GM21717 (cell line): ENCODE measurements around the gene DNAJC5.

Experiments used
- ATAC-seq: cut with Tn5 transposase; IDR thresholded peaks from one replicate; pipeline ENCODE4 v1.9.1; 2021; ENCODE audit warnings: mild to moderate bottlenecking, moderate library complexity; ENCODE audit not compliant: unreplicated experiment

The DNAJC5 gene

DNA sequence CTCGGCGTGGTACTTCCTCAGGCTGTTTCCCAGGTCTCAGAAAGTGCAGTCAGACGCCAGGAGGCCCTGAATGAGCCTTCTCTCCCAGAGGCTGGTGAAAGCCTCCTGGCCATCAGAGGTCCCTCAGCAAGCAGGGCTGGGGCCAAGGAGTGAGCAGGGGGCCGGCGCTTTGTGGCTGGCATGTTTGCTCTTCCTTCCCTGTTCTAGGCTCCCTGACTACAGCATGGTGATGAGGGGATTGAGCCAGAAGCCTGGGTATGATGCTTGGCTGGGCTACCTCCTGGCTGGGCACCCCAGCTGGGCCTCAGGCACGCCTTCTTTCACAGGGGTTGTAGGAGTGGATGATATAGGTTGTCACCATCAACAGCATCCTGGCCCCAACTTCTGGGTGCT lies 11.7 kb upstream of the DNAJC5 start:
- ATAC-seq, result no peak

DNA sequence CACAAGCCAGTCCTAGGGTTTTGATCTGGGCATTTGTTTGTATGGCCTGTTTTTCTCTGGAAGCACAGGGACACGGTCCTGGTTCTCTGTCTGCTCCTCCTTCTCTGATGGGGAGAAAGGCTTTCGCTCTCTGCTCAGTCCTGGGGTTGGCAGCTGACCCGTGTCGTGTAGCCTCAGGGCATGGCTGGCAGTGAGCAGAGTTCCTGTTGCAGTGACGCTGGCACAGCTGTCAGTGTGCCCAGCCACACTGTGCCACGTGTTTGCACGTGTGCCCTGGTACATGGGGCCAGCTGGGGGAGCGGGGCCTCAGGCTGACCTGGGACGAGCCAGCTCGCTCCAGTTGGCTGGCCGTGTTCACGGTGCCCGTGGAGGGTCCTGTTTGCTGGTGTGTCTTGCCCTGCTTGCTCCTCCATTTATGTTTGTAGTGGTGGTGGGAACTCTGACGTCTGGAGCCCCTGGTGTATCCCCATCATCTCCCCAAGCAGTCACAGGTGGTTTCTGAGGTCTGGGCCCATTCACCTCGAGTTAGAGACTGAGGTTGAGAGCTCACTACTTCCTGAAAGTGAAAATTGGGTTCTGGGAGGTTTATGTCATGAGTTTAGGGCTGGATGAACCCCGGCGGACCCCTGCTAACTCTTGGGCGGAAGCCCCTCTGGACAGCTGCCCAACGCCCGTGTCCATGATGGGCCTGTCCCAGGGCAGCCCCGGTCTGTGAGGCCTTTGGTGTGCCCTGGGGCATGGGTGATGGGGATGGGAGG lies 10.2 kb upstream of the DNAJC5 start:
- no peak for ATAC-seq

DNA sequence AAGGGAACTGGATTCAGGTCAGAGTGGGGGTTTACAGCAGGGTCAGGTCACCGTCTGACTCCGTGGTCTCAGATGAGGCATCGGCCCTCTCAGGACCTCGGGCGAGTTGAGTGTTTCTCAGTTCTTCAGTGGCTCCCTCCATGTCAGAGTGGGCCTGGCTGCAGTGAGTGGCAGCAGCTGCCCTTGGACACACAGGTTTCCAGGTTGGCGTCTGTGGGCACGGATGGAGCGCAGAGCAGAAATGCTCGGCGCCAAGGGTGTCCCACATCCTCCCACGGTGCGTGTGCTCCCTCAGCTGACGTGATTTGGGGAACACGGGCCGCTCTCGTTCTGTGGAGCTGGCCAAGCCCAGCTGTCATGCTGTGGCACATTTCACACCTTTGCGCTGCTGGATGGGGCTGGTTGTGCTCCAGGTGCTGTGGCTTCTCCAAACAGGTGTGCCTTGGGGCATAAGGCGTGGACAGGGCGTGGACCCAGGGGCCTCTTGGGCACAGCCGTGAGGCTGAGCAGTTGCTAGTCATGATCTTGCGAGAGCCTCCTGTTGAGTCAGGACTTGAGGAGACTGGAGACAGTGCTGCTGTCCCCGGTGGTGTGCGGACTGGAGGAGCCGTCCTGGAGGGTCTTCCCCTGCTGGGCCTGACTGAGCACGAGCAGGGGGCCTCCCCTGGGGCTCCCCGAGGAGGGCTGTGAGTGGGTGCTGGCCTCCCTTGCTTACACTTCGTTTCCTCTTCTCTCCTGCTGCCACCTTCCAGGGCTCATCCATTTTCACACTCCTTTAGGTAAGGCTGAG lies 9.5 kb upstream of the DNAJC5 start:
- ATAC-seq, result no peak

DNA sequence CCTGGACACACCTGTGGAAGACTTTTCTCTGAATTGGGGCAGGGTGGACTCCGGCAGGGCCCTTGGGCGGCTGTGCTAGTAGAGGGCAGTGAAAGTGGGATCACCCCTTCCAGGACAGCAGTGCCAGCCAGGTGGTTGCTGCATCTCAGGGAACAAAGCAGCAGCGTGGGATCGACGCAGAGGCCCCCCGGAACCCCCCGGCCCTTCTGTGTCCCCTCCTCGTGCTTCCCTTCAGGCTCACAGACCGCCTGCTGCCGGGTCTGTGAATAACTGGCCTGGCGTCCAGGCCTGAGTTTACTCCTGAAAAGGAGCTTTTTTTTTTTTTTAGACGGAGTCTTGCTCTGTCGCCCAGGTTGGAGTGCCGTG lies 8.9 kb upstream of the DNAJC5 start:
- ATAC-seq, result no peak

- no peak for ATAC-seq
These were observed 8.0 kb upstream of the DNAJC5 start for GRCh38 chr20:63886921-63887320.

GRCh38 chr20:63889241-63890200 lies 5.4 kb upstream of the DNAJC5 start:
- no peak for ATAC-seq

DNA sequence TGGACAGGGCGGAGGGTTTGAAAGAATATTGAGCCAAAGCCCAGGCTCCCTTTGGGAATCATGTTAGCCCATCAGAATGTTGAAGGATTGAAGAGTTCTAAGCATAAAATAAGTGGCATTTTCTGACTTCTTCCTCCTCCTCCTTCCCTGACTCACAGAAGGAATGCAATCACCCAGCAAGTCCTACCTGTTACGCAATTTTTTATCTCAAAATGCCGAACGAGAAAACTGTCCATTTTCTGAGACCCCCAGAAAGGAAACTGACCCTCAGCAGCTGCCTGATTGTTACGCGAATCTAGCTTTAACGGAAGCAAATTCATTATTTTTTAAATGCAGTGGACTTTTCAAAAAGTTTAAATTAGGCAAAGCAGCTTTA lies 4.7 kb upstream of the DNAJC5 start:
- no peak for ATAC-seq

DNA sequence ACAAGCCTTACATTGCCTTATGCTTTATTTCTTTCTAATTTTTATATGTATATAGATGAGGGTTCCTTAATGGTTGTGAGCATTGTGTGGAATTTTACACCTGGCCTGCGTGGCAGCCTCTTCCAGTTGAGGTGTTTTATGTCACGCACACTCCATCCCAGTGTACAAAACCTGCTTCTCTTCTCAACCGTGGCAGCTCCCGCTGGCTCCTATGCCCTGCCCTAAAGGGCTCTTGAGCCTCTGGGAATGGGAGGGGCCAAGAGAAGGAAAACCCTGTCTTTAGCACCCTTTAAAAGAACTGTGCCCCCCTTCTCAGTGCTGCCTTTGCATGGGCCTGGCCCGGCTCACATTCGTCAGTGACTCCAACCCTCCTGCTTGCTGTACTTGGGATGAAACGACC lies 4.3 kb upstream of the DNAJC5 start:
- ATAC-seq, result no peak

GRCh38 chr20:63891061-63892002 lies 3.6 kb upstream of the DNAJC5 start:
- ATAC-seq, result no peak

DNA sequence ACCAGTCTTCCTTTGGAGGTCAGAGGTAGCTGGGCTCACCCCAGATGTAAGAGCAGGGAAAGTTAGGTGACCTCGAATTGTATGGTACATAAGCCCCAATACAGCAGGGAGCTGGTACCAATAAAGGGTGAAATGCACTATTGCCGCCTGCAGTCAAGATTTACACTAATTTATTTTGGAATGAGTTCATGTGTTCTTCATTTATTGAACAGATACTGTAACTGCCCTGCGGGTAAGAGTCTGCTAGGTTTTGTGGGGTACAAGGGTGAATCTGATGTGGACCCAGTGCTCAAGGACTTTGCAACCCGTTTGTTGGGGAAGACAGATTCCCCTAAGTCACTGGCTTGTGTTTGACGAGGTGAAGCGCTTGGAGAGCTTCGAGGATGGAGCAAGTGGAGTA lies 2.5 kb upstream of the DNAJC5 start:
- no peak for ATAC-seq

DNA sequence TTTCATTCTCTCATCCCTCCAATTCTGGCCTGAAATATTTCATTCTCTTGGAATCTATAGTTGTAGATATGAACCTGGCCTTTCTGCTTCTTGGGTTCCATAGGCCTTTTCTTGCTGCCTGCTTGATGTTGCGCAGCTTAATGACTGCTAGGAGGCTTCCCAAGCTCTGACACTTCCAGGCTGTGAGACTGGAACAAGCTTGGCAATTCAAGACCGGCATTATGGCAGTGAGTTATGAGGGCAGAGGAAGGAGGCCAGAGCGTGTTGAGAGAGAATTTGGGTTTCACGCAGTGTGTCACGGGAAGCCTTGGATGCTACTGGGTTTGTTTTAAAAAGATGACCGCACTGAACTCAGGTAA lies 948 bp upstream of the DNAJC5 start:
- ATAC-seq, result no peak

- peak; percentile 8 for ATAC-seq
These were observed 451 bp downstream of the DNAJC5 start for GRCh38 chr20:63895202-63895951.

GRCh38 chr20:63895952-63896263 lies 982 bp downstream of the DNAJC5 start:
- ATAC-seq, result peak; percentile 1

- ATAC-seq, result peak; percentile 32
These were observed 1.6 kb downstream of the DNAJC5 start for GRCh38 chr20:63896264-63897105.

- ATAC-seq, result no peak
These were observed 3.1 kb downstream of the DNAJC5 start for GRCh38 chr20:63897978-63898561.

DNA sequence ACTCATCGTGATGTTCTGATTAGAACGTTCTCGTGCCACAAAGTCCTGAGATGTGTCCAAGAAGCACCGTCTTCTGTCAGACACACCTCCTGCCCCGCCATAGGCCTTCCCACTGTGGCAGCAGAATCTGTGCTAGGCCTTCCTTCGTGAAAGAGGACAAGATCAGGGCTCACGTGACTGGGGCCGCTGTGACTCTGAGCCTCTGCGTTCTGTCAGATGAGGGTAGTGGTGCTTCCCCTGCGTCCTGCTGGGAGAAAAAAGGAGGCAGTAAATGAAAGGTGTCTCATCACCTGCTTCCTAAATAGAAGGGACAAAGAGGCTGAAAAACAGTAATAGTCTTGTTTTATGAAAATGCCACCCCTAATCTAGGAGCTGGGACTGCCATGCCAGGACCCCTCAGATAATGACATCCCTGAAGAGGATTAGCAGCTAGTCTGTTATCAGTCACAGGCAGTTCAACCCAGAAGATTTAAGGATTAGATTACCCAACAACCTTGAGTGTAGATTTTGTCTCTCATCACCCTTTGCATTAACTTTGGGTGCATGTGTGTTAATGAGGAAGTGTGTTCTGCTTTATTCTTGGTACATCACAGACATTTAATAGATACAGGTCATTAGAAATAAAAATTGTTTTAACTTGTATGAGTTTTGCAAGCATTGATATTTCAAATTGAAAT lies 4.1 kb downstream of the DNAJC5 start:
- no peak for ATAC-seq

DNA sequence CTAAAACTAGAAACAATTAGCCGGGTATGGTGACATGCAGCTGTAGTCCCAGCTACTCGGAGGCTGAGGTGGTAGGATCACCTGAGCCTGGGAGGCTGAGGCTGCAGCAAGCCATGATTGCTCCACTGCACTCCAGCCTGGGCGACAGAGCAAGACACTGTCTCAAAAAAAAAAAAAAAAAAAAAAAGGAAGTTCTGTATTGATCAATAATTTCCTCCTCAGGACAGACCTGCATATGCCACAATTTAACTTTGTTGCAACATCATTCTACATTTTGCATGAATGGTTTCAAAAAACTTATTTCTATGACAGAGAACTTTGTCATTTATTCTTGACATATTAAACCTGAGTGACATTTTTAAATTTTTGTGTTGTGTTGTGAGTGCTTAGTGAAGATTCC lies 5.5 kb downstream of the DNAJC5 start:
- no peak for ATAC-seq
